MG63 (cell line): Measurements from ENCODE around the gene ANKMY1. TPM values are rescaled to one million over a fixed set of nuclear protein-coding genes. Genes with fewer than 3 reads are reported as not detected.

Experiments
- DNase-seq: peaks from one replicate; pipeline ENCODE4 v3.0.0-alpha.2; 2020
- H3K27me3 ChIP-seq: fragments of 250-450 bp; sonication (Bioruptor Pico); 2 replicates; pipeline ENCODE4 v1.5.1; 2020; ENCODE audit warnings: mild to moderate bottlenecking, moderate library complexity
- H3K36me3 ChIP-seq: fragments of 250-450 bp; sonication (Bioruptor Pico); 2 replicates; pipeline ENCODE4 v1.5.1; 2020; ENCODE audit warnings: mild to moderate bottlenecking, moderate library complexity
- H3K4me3 ChIP-seq: fragments of 250-450 bp; sonication (Bioruptor Pico); 2 replicates; pipeline ENCODE4 v1.5.1; 2020; ENCODE audit warnings: mild to moderate bottlenecking, moderate library complexity
- H3K9me3 ChIP-seq: fragments of 250-450 bp; sonication (Bioruptor Pico); 2 replicates; pipeline ENCODE4 v1.5.1; 2020; ENCODE audit warnings: mild to moderate bottlenecking, moderate library complexity
- total RNA-seq: library from RNA; depleted of rRNA; stranded (reverse); fragments of >200 nt; shearing (Covaris generic); gene quantifications from 2 replicates; pipeline ENCODE4 v1.2.3, GENCODE V29; 2014; ENCODE audit warnings: low replicate concordance

The ANKMY1 gene
- total RNA-seq, 1 experiment from 2014 or later = 10.2 TPM

DNA sequence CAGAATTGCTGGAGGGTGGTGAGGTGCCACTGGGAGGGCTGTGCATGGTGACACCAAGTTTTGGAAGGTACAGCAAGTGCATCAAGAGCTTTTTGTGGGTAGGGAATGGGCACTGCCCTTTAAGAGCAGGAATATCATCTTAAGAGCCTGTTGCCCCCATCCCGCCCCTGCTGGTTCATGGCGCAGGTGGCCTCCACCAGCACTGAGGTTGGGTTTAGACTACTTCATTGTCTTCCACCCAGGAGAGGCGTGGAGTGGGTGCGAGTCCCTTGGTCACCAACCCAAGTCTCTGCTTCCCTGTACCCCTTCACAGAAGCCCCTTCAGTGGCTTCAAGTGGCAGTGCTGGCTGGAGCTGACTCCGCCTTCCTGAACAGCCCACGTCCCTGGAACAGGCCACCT is 18.2 kb upstream of the ANKMY1 start:
- H3K36me3 ChIP-seq = peaks cover 8% of the 10 kb centered on the region; the same call in 1 of the 2 replicates
- H3K9me3 ChIP-seq = no peaks in the 10 kb centered on the region
- H3K27me3 ChIP-seq = no peaks in the 10 kb centered on the region
- H3K4me3 ChIP-seq = no peak overlapping the region
- no peak for DNase-seq

DNA sequence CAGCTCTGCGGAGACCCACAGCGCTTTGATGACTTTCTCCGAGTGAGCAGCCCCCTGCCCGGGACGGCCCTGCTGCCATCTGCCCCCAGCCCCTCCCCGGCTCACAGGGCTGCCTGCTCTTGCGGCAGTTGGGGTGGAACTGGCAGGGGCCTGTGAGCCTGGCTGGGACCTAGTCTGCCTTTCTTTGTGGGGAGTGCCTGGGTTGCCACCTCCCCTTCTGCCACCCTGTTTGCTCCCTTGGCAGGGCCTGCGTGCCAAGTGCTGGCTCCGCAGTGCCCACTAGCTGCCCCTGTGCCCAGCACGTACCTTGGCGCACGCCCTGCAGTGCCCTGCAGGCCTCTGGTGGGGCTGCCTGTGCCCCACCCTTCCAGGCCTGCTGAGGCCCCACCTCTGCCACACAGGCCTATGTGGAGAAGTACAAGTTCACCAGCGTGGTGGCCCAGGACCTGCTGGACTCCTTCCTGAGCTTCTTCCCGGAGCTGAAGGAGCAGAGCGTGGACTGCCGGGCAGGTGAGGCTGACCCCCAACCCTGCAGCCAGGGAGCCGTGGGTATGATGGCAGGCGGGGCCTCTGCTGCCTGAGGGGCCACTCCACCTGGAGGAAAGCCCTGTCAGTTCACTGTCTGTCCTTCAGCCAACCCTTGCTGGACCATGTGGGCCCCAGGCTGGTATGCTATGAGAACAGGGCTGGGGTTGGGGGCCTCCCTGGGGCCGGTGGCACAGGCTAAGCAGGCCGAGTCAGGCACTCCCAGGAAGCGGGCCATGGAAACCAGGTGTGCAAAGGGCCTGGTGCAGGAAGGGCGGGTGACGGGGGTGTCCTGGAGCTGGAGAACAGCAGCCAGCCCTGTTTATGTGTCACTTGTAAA is 17.5 kb upstream of the ANKMY1 start:
- H3K36me3 ChIP-seq = peaks cover 8% of the 10 kb centered on the region; the same call in 1 of the 2 replicates
- H3K9me3 ChIP-seq = no peaks in the 10 kb centered on the region
- no peak for DNase-seq
- no peak overlapping the region for H3K4me3 ChIP-seq
- no peaks in the 10 kb centered on the region for H3K27me3 ChIP-seq

DNA sequence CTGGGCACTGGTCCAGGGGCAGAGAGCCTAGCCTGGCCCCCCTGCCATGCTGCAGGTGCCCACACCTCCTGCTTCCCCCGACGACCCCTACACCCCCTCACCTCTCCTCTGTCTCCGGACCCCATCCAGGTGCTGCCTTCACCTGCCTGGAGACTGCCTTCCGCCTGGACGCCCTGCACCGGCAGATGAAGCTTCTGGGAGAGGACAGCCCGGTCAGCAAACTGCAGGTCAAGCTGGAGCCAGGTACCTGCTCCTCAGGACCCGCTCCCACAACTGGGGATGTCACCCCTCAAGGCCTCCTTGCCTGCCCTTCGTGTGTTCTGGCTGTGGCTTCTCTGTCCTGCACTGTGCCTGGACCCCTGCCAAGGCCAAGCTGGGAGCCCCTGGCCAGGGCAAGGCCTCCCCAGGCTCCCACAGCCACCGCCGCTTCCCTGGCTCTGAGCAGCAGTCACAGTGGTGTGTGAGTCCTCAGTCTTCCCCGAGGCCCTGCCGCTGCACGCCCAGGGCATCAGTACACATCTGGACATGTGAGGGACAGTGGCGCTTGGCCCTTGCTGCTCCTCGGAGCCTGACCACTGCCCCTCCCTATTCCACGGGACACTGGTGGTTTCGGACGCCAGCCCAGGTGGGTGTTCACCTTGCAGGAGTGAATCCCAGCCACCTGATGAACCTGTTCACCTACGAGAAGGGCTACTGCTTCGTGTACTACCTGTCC is 16.8 kb upstream of the ANKMY1 start:
- no peak for DNase-seq
- Histone ChIP-seq H3K4me3 (no peak overlapping the region), H3K27me3 (no peaks in the 10 kb centered on the region), H3K9me3 (no peaks in the 10 kb centered on the region), H3K36me3 (peaks cover 8% of the 10 kb centered on the region; the same call in 1 of the 2 replicates)

- DNase-seq = no peak
- Histone ChIP-seq H3K9me3 (no peaks in the 10 kb centered on the region), H3K36me3 (peaks cover 6% of the 10 kb centered on the region; the same call in 1 of the 2 replicates), H3K27me3 (no peaks in the 10 kb centered on the region), H3K4me3 (no peak overlapping the region)
These were observed 16.0 kb upstream of the ANKMY1 start for GRCh38 chr2:240573516-240574385.

DNA sequence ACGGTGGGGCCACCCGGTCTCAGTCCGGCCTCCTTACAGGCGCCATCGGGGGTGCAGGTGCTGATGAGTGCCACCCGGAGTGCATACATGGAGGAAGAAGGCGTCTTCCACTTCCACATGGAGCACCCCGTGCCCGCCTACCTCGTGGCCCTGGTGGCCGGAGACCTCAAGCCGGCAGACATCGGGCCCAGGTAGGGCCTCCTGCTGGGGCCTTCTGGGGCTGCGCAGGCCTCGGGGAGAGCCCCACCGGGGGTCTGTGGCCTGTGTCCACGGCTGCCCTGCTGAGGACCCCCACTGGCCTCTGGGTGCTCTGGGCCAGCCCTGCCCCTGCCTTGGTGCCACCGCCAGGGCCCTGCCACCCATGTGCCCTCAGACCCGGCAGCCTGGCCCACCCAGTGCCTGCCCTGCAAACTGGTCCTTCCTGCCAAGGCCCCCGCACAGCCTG is 15.3 kb upstream of the ANKMY1 start:
- no peak for DNase-seq
- Histone ChIP-seq H3K4me3 (no peak overlapping the region), H3K9me3 (no peaks in the 10 kb centered on the region), H3K36me3 (peaks cover 3% of the 10 kb centered on the region; the same call in 1 of the 2 replicates), H3K27me3 (no peaks in the 10 kb centered on the region)

- no peak for DNase-seq
These were observed 14.6 kb upstream of the ANKMY1 start for GRCh38 chr2:240572141-240573031.

GRCh38 chr2:240571314-240571973 is 13.7 kb upstream of the ANKMY1 start:
- Histone ChIP-seq H3K27me3 (no peaks in the 10 kb centered on the region), H3K9me3 (no peaks in the 10 kb centered on the region), H3K36me3 (peaks cover 3% of the 10 kb centered on the region; the same call in 1 of the 2 replicates), H3K4me3 (no peak overlapping the region)
- no peak for DNase-seq

More at GRCh38 chr2:240572141-240573031, 14.6 kb upstream of the ANKMY1 start:
- Histone ChIP-seq H3K9me3 (no peaks in the 10 kb centered on the region), H3K27me3 (no peaks in the 10 kb centered on the region), H3K4me3 (no peak overlapping the region), H3K36me3 (peaks cover 3% of the 10 kb centered on the region; the same call in 1 of the 2 replicates)

DNA sequence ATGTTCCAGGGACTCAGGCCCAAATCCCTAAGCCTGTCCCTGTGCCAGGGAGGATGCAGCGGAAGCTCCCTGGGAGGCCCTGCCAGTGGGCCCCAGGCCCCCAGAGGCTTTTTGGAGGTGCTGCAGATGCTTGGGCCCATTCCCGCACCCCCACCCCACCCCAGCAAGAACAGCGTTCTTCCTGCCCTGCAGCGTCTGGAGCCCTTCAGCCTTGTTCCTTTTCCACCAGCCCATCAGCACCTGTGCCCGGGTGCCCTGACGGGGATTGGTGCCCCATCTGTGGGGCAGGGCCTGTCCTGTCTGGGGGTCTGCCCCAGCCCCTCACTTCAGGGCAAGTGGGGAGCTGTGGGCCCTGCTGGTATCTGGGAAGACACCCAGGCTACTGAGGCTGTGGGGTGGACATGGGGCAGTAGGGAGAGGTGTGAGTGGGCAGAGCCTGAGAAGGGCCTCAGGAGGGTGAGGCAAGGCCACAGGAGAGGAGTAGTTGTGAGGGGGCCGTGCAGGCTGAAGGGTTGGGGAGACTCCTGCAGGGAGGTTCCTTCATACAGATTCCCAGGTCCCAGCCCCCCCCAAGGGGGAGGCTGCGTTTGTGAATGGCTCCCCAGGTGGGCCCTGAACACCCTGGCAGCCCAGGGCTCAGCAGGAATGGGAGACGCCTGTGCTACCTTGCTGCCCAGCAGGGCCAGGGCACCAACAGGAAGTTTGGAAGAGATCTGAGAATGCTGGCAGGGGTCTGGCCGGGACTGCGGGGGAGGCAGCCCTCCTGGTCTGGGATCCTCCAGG is 12.9 kb upstream of the ANKMY1 start:
- Histone ChIP-seq H3K27me3 (no peaks in the 10 kb centered on the region), H3K36me3 (peaks cover 3% of the 10 kb centered on the region; the same call in 1 of the 2 replicates), H3K4me3 (no peak overlapping the region), H3K9me3 (no peaks in the 10 kb centered on the region)
- DNase-seq = no peak

GRCh38 chr2:240569998-240570530 is 12.3 kb upstream of the ANKMY1 start:
- H3K4me3 ChIP-seq = no peak overlapping the region
- DNase-seq = no peak

DNA sequence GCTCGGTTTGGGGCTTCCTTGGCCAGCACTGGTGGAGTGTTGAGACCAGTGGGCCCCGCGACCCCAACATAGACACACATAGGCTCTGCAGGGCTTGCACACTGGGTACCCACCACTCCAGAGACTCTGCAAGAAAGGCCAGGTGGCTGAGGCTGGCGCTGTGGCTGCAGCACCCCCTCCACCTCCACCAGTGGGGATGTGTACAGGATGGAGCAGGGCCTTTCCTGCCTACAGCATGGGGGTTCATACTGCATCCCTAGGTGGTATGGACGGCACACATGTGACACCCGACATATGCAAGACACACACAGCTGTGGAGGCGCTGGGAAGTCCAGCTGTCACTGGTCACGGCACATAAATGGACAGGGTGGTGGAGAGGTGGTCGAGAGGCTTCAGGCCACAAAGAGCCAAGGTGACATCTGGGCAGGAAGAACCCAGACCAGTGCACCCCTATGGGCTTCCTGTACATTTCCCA is 11.8 kb upstream of the ANKMY1 start:
- no peaks in the 10 kb centered on the region for H3K36me3 ChIP-seq
- H3K9me3 ChIP-seq = no peaks in the 10 kb centered on the region
- peak overlapping the region; percentile 48 for H3K4me3 ChIP-seq
- no peak for DNase-seq
- no peaks in the 10 kb centered on the region for H3K27me3 ChIP-seq

More at GRCh38 chr2:240569998-240570530, 12.3 kb upstream of the ANKMY1 start:
- Histone ChIP-seq H3K36me3 (peaks cover 3% of the 10 kb centered on the region; the same call in 1 of the 2 replicates), H3K9me3 (no peaks in the 10 kb centered on the region), H3K27me3 (no peaks in the 10 kb centered on the region)

DNA sequence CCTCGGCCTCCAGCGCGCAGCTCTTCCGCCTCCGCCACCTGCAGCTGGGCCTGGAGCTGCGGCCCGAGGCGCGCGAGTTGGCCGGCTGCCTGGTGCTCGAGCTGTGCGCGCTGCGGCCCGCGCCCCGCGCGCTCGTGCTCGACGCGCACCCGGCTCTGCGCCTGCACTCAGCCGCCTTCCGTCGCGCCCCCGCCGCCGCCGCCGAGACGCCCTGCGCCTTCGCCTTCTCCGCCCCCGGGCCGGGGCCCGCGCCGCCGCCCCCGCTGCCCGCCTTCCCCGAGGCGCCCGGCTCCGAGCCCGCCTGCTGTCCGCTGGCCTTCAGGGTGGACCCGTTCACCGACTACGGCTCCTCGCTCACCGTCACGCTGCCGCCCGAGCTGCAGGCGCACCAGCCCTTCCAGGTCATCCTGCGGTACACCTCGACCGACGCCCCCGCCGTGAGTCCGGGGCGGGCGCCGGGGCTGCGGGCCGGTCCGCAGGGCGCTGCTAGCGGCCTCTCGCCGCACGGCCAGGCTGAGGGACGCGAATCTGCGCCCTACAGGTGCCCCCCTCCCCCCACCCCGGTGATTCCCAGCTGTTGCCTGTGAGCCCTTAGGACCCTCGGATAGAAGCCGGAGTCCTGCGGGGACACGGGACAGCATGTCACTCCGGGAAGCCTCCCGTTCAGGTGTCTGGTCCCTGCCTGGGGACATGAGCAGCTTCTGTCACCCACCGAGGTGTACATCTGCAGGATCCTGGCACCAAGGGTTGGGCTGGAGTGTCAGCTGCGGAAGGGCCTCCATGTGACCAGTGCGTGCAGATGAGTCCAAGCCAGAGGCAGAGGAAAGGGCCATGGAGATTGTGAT is 11.1 kb upstream of the ANKMY1 start:
- Histone ChIP-seq H3K36me3 (no peaks in the 10 kb centered on the region; the same call in 1 of the 2 replicates), H3K4me3 (peak overlapping the region; percentile 48), H3K27me3 (no peaks in the 10 kb centered on the region), H3K9me3 (no peaks in the 10 kb centered on the region)
- peak; percentile 70 for DNase-seq

- Histone ChIP-seq H3K9me3 (no peaks in the 10 kb centered on the region), H3K4me3 (peak within 1 kb of the TSS; percentile 69), H3K27me3 (no peaks in the 10 kb centered on the region), H3K36me3 (peaks cover 4% of the 10 kb centered on the region; the same call in 1 of the 2 replicates)
- peak; percentile 38 for DNase-seq
These were observed 10.3 kb upstream of the ANKMY1 start, which contains the start of gene RNPEPL1 for GRCh38 chr2:240567872-240568677. TSS of gene RNPEPL1 (plus strand) at chr2:240568484. CDS start at chr2:240568587, 103 bp downstream.
